Stimulated activated CD8-positive, alpha-beta memory T cell treated with anti-CD3 and anti-CD28 coated beads, Interleukin-15, amount 100 ng/mL, for 48 hours (primary cell): ENCODE data around the gene BTC.
"Not testable (repeated sequence)": the region's sequence is repeated elsewhere in the genome, so short reads cannot be mapped to it uniquely, and the experiment has no call there.

Experiments
- DNase-seq, 2 donors: peaks; one replicate each; pipeline ENCODE4 v3.0.0-alpha.2; 2020; ENCODE audit warnings: low read depth in 2 of 2

The BTC gene, protein sequence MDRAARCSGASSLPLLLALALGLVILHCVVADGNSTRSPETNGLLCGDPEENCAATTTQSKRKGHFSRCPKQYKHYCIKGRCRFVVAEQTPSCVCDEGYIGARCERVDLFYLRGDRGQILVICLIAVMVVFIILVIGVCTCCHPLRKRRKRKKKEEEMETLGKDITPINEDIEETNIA

DNA sequence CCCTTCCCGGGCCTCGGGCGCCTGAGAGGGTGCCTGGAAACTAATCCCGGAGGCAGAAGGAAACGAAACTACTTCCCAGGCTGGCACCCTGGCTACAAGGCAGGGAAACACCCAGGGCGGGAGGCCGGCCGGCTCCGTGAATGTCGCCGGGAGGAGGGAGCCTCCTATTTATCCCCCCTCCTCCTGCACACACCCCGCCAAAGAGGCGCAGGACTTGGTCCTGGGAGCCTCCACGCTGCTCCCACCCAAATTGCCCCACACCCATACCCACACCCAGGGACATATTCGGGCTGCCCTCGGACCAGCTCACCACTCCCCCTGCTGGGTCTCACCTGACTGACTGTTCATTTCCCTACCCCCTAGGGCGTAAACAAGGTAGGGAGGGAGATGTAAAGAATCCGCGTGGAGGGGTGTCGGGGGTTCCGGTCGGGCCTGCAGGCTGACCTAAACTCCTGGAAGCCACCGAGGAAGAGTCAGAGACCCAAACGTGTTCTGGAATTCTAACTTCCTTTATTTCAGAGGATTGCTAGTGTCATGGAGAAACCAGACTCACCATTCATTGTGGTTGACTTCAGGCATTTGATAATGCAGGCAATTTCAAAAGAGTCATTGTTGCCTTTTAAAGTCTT, at the start of gene BTC:
Gene BTC, minus strand, starts transcription at position 142 of the 629 bp plus-strand sequence. CDS start 198 bp downstream, outside the sequence.
- no peak for DNase-seq

DNA sequence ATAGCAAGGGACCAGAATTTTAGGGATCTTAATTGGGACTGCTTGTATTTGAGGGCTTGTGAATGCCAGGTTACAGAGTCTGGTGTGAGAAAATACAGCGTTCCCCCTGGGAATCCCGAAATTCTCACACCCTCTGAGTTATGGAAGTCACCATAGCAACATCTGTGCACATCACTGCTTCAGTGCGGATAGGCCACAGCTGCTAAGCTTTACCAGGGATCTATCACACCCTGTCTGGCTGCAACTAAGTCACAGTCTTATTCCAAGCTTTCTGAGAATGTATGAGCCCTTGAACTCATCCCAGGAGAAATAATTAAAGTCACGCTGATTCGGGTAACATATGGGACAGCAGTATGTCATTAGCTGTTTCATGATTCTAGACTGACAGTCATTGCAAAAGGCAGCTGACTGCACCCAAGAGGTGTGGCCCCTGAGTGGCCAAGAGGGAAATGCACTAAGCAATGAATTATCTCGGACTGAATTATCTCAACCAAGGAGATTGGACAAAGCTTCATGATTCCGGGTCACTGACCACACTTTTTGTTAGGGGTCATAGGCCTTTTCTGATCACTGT, 46.7 kb upstream of the BTC start:
- no peak for DNase-seq

DNA sequence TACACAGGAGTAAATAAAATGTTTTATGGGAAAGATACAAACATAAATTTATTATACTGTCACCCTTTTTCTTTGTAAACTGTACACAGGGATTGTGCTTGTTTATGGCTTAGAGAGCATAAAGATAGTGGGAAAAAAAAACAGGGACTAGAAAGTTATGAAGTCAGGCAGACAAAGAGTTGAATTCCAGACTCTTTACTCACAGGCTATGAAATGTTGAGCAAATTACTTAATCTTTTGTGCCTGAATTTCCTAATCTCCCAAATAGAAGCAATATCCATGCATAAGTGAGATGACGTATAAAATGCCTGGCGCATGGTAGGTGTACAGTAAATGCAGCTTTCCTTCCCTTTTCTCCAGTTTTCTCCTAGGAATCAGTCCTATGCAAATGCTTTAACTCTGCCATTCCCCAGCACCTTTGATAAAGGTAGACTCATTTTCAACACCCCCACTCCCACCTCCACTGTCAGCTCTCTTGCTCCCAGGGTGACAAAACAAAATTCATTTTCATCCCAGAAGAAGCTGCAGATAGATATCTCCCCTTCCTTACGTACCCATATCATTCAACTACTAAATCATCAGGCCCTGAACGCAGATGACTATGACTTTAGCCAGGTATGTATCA, 44.5 kb upstream of the BTC start:
- no peak for DNase-seq

DNA sequence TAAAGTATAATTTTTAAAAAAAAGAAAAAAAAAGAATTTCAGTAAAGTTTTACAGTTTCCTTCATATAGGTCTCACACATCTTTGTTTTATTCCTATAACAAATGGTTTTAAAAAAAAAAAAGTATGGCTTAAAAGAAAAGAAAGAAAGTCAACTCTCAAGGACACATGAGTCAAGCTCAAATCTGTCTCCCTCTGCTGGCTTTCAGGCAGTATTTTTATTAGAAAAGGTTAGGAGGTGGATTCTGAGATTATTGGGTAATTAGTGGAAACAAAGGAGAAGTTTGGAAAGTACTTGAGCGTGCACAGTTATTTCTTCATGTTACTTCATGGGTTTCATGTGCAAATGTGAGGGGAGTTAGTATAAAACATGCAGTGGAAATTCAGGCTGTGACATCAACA, 36.6 kb upstream of the BTC start:
- no peak for DNase-seq

DNA sequence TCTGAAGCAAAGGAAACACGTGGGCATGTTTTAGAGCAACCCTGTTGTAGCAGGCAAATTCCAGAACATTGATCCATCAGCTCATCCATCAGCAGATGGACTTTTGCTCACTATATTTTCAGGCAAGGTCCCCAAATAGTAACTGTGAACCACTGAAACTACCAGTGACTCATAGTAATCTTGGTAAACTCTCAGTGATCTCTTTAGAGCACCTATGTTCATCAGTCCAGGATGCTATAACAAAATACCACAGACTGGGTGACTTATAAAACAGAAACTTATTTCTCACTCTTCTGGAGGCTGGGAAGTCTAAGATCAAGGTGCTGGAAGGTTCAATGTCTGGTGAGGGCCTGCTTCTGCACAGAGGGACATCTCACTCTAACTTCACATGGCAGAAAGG, 28.9 kb upstream of the BTC start:
- no peak for DNase-seq

DNA sequence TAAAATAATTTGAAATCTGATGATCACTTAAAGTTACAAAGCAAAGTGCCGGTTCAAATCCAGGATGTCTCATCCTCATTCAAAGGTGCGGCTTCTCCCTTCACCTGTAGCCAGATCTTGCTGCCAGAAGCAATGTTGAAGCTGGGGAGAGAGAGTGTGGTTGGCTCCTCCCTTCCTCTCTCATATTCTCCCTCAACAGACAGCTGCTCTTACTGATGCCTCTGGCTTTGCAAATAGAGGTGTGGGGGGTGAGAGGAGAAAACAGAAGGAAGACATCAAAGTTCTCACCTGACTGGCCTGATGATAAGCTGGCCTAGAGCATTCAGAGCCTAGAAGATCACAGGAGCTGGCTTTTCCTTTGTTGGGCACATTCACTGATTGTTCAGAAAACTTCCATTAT, 28.3 kb upstream of the BTC start:
- DNase-seq = no peak

DNA sequence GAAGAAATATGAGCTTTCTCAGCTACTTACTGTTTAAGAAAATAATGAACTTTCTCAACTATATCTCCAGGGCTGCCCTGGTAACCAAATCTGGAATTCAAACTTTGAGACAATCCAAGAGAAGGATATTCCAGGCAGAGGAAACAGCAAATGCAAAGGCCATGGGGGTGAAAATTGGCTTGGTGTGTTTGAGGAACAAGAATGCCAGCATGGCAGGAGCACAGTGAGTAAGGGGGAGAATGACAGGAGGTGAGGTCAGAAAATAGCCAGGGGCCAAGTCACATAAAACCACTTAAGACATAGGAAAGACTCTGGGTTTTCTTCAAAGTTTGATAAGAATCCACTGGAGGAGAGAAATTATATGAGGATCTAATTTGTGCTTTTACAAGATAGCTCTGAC, 27.2 kb upstream of the BTC start:
- no peak for DNase-seq

DNA sequence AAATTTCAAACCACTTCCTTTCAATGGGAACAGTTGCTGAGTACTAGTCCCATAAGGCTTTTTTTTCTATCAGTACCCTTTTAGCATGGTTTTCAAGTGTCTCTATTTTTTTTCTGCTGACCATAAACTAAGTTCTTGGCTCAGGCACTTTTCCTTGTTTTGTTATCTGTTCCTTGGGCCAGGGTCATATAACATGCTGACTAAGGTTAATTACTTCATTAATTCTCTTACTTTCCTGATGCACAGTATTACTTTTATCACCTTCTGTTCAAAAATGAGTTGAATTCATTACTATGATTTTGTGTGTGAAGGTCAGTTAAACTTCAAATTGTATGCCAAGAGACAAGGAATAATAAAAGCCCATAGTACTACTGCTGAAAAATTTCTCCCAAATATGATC, 19.7 kb upstream of the BTC start:
- no peak for DNase-seq

DNA sequence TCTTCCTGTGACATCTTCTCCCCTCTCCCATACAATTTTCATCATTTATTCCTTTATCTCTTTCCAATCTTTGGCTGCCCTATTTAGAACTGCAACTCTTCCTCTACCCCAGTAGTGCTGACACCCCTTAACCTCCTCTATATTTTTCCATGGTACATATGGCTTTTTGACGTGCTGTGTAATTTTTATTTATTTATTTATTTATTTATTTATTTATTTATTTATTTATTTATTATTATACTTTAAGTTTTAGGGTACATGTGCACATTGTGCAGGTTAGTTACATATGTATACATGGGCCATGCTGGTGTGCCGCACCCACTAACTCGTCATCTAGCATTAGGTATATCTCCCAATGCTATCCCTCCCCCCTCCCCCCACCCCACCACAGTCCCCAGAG, 17.7 kb upstream of the BTC start:
- not testable (repeated sequence) for DNase-seq

DNA sequence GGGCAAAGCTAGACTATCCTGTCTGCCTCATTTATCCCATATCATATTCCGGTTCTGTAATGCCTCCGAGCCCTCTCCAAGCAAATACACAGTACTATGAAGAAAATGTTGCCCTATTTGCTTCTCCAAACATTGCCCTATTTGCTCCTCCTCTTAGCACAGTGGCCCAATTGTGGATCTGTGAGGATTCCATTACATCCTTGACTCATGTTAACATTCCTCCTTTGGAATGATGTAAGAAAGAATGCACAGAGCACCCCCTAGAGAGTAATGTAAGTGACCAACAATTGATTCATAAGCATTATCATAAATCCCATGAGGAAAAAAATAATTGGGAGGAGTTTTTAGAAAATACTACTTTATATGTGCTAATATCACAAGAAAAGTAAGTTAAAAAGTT, 11.3 kb upstream of the BTC start:
- no peak for DNase-seq

DNA sequence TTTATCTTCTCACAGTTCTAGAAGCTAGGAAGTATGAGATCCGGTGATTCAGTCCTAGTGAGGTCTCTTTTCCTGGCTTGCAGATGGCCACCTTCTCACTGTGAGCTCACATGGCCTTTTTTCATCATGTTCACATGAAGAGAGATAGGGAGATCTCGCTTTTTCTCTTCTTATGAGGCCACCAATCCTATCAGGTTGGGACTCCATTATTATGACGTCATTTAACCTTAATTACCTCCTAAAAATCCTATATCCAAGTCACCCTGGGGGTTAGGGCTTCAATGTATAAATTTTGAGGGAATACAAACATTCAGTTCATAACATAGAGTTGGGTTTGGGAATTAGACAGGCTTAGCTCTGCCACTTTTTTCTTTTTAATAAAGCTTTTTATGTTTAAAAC, 6.0 kb upstream of the BTC start:
- no peak for DNase-seq

DNA sequence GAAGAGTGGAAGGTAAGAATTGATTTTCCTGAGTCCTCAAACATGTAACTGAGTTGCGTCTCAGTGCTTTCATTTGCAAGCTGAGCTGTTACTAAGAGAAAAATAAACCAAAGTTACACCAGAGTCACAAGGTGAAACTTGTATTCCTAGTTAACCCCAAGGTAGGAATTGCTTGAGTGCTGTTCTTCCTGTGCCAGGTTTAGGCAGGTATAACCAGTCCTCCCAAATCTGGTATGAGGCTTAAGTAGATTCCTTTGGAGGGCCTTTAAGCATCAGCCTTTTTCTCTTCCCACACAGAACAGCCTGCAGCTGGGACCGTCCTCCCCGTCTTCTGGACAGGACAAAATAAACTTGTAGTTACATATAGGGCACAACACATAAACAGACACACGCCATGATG, 2.3 kb upstream of the BTC start:
- no peak for DNase-seq

DNA sequence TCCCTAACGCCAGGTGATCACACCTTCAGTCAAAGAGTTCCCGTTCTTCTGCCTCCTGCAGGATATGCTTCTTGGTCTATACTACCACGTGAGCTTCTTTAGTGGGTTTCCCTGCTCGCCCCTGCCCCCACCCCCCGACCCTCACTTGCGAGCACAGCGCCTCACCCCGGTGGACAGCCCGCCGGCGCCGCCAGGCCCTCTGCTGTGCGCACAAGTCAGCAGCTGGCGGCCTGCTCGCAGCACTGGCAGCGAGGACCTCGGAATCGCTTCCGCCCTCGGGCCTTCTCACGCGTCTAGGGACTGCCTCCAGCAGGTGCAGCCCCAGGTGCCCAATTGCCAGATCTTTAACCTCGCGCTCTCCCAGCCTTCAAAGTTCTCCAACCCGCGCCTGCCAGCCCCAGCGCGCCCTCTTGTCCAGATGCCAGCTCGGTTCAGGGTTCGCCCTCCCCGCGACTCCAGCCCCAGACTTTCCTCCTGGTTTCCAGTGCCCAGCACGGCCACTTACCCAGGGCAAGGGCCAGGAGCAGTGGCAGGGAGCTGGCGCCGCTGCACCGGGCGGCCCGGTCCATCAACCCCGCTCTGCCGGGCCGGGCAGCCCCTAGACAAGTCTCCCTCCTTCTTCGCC, 454 bp downstream of the BTC start:
- DNase-seq = no peak

DNA sequence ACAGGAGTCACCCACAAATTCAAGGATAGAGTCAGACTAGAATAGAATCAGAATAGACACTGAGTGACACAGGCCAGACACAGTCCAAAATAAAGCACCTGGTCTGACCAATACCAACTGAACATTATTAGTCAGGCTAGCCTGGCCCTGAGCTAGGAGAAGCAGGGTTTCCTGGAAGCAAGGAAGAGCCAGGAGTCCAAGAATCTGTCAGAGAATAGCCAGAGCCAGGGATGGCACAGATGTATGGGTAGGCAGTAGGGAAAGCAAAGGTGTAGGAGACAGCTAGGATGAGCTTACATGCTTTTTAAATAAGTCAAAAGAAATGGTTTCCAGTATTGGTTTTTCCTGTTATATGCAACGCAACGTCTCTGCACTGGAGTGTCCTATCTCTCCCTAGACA, 3.7 kb downstream of the BTC start:
- no peak for DNase-seq

DNA sequence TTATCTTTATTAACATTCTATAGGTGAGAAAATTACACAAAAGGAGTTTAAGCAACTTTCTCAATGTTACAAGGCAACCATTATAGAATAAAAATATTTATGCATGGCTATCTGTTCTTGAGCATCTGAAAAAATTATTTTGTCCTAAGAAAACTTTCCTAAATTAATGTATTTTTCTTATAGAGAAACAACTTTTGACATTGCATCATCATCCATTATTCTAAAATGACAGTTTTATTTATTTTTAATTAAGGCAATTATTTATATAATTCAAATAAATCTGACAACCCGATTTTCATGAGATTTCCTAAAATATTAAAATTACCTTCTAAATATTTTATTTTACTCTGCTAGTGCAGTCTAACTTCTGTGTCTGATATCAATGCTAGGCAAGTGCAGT, 4.8 kb downstream of the BTC start:
- no peak for DNase-seq

DNA sequence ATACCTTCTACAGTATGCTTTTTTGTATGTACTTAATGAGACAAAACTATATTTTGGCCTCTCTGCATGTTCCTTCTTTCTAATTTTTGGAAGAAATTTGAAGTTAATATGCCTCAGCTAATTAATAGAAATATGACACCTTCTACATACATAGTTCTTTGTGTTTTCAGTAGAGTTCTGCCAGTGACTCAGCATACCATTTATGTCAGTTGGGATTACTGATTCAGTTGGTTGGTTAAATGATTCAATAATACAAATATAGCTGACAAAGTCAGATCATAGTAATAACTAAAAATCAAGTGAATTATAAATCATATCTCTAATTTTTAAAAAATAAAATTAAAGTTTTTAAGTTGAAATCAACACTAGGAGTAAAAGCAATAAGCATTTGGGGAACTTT, 16.8 kb downstream of the BTC start:
- DNase-seq = no peak

DNA sequence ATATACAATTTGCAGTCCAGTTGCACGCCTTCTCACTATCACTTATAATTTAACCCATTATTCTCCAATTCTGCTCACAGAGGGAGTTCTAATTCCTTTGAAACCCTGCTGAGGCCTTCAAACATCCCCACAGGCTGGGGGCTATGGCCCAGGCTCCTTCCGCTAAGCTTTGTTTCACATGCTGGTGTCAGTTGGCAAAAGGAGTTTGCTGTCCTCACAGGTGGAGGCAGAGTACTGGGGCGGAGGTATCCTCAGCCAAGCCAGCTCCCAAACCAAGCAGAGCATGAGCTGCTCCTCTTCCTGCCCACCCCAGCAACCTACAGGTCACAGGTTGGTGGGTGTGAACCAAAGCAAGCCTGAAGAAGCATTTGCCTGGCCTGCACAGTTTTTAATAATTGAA, 21.5 kb downstream of the BTC start:
- no peak for DNase-seq

DNA sequence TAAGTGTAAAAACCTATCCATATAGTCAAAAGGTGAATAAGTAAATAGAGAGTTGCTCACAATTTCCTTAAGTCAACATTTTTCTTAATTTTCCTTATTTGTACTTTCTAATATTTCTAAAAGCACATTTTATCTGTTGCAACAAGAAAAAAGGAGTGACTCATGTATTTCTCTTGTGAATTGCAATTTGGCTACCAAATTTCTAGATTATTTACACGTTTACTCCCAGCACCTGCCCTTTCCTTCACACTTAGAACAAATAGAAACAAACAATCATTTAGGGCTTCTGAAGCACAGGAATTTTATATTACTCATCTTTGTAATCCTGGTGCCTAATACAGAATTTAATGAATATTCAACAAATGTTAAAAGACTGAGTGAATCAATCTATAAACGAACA, 22.2 kb downstream of the BTC start:
- DNase-seq = no peak

DNA sequence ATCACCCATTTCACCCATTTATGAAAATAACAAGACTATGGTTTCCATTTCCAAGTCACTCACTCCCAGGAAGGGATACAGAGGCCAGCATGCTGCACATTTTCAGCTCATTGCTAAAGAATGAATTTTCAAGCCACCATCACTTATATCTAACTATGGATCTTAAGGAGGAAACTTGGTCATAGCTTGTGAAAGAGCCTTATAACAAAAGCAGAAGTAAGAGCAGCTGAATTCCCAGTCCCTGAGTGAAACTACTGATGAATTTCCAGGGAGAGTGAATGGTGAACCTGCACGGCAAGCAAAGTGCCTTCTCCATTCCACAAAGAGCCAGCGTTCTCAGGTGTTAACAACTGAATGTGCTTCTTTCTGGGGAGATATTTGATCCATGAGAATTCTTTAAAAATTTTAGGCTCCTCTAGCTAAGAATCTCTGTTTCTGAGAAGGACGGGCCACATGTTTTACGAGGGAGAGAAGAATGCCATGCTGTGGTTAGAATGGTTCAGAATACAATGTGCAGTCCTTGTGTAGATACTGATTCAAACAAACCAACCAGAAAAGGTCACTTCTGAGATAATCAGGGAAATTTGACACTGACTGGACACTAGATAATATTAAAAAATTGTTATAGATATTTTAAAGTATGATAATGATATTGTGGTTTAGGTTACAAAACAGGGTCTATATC, 24.0 kb downstream of the BTC start:
- DNase-seq = no peak

DNA sequence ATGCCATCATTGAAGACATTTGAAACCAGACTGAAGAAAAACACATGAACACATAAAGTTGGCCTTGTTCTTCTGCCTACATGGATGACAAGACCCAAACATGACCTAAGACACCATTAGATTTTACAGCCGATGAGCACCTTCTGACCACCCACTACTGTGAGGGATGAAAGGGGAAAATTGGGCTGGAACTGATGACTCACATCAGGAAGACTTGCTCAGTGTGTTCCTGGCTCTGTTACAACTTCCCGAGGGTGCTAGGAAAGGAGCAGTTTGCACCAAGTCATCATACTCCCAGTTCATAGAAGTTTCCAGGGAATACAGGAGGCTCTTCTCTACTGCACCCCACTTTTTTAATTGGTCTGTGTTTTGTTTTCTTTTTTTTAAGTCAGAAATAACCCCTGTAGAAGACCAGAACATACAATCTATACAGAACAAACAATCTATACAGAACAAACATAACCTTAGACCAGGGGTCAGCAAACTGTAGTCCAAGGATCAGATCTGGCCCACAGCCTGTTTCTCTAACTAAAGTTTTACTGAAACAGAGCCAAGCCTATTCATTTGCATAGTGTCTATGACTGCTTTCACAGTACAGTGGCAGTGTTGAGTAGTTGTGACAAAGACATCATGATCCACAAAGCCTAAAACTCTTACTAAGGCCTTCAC, 25.3 kb downstream of the BTC start:
- DNase-seq = no peak

DNA sequence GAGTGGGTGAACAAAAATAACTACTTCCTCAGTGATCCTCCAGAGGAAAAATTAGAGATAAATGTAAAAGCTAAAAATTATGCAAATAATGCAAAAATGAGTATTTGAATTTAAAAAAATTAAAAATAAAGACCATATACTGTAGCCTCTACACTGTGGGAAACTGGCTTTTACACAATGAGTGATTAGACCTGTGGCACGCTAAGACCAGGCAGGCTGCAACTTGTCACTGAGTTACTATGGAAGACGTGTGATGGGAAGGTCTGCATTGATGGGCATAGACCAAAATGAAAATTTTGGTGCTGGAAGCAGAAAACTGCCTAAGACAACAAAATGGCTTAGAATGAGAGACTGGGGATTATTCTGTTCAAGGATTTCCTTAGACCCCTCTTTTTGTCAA, 30.2 kb downstream of the BTC start:
- no peak for DNase-seq
